ENCODE measurements around the gene HDGFL3.
"Not testable (repeated sequence)": the region's sequence is repeated elsewhere in the genome, so short reads cannot be mapped to it uniquely, and the experiment has no call there.

Gene HDGFL3

DNA sequence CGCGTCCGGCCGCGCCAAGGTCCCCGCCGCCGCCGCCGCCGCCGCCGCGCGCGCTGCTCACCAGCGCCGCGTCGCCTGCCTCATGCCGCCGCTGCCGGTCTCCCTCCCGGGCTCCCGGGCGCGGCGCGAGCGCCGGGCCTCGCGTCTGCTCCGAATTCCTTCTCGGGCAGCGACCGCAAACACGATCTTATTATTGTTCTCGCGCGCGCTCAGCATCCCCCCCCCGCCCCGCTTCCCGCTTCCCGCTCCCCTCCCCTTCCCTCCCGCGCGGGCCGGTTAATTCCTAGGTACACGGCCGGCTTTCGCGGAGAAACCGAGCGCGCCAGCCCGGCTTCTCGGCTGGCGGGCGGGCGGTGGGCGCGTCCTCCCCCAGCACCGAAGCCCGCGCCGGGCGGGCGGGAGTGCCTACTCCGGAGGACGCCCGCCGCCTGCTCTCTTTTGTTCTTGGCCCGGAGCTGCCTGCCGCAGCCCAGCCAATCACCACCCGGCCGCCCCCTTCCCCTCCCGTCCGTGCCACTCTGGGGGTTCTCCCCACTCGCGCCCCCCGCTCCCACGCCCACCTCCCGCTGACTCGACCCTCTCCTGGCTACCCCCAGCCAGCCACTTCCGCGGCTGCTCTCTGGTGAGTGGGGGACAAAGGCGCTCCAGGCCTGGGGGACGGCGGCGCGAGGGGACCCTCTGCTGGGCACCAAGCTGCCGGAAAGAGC, at the start of gene HDGFL3:
TSS of gene HDGFL3 (minus strand) at position 164 of the 707 bp plus-strand sequence. CDS start 409 bp downstream, outside the sequence.
- peak; percentile 76 for DNase-seq

DNA sequence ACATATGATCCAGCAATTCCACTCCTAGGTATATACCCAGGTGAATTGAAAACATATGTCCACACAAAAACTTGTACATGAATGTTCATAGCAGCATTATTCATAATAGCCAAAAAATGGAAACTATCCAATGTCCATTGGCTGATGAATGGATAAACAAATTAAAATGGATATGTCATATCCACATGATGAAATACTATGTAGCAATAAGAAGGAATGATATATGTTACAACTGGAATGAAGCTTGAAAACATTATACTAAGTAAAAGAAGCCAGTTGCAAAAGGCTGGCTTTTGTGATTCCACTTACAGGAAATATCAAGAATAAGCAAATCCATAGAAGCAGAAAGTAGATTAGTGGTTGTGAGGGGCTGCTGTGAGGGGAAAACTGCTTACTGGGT, 43.2 kb upstream of the HDGFL3 start:
- DNase-seq = no peak

DNA sequence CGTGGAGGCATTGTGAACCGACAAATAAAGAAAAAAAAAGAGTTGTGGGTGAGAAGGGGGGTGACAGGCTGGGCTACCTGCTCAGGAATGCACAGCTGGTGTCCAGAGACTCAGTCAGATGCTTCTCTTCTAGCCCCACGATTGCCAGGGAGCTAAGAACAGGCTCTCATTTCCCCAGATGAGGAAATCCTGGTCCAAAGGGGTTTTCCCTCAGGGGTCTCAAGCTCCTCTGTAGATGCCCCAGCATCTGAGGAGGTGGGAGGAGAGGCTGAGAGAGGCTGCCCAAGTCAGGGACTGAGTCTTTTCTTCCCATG, 41.4 kb upstream of the HDGFL3 start:
- no peak for DNase-seq

DNA sequence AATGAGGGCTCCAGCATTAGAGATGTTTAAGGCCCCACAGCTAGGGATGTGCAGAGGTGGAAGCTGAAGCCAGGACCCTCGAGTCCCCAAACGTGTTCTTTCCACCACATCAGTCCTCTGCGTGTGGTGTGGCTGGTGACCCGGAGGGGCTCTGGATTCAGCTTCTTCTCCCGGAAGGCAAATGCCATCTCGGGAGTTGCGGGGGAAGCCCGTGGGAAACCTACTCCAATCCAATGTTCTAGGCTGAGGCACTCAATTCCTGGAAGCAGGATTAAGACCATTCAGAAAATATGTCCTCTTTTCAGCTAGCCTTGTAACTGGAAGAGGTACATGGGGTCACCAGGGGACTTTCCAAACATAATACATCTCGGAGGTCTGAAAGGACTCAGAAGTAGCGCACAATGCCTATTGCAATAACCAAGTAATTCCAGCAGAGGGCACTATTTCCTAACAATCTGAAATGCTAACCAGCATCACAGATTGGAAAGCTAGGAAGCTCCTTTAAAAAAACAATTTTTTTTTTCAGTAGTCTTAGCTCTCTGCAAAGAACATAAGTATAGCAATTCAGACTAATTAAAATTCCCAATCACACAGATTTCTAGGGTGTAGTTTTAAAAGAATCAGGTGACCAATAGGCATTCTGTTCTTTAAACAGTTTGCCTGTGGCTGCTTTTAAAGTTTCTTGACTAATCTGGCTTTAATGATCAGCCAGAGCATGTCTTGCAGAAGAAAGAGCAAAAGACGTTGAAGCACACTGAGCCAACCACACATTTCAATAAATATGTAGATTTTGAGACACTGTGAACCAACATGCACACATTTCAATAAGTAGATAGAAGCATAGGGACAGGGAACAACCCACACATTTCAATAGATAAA, 40.8 kb upstream of the HDGFL3 start:
- peak; percentile 45 for DNase-seq

DNA sequence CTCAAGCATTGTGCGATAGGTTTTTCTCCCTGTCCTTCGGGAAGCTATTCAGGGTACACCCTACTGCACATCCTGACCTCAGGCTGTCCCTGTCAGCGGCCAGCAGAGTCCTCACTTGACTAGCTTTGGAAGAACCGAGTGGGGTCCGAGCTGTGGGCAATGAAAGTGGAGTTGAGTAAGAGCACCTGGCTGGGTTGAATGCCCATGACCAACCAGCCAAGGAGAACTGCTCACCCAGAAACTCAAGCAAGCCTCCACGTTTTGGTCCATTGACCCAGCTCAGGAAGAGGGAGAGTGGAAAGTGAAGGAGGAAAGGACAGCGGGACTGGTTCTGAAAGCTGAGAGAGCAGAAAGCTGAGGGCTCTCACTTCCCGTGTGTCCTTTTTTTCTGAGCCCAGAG, 36.0 kb upstream of the HDGFL3 start:
- no peak for DNase-seq

DNA sequence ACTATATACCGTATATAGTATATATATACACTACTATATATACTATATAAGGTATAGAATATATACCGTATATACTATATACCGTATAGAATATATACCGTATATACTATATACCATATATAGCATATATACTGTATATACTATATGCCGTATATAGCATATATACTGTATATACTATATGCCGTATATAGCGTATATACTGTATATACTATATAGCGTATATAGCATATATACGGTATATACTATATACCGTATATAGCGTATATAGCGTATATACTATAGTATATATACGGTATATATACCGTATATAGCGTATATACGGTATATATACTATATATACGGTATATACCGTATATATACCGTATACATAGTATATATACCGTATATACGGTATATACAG, 22.6 kb upstream of the HDGFL3 start:
- no peak for DNase-seq

DNA sequence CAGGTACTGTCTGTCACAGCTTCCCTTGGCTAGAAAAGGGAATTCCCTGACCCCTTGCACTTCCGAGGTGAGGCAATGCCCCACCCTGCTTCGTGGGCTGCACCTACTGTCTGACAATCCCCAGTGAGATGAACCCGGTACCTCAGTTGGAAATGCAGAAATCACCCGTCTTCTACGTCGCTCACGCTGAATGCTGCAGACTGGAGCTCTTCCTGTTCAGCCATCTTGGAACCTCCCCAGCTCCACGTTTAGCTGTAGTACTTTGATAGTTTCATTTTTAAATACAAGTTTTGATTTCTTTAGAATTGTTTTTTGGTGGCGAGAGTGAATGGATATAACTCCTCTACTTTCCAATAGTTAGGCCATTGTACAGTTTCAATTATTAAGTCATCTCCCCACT, 17.8 kb upstream of the HDGFL3 start:
- DNase-seq = peak; percentile 4

DNA sequence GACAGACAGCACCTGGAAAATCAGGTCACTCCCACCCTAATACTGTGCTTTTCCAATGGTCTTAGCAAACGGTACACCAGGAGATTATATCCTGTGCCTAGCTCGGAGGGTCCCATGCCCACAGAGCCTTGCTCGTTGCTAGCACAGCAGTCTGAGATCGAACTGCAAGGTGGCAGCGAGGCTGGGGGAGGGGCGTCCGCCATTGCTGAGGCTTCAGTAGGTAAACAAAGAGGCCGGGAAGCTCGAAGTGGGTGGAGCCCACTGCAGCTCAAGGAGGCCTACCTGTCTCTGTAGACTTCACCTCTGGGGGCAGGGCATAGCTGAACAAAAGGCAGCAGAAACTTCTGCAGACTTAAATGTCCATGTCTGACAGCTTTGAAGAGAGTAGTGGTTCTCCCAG, 14.2 kb upstream of the HDGFL3 start:
- DNase-seq = not testable (repeated sequence)

DNA sequence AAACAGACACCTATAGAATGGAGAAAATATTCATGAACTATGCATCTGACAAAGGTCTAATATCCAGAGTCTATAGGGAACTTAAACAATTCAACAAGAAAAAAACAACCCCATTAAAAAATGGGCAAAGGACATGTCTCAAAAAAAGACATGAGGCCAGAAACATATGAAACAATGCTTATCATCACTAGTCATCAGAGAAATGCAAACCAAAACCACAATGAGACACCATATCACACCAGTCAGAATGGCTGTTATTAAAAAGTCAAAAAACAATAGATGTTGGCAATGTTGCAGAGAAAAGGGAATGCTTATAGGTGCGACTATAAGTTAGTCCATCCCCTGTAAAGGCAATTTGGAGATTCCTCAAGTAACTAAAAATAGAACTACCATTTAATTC, 11.4 kb upstream of the HDGFL3 start:
- DNase-seq = no peak

DNA sequence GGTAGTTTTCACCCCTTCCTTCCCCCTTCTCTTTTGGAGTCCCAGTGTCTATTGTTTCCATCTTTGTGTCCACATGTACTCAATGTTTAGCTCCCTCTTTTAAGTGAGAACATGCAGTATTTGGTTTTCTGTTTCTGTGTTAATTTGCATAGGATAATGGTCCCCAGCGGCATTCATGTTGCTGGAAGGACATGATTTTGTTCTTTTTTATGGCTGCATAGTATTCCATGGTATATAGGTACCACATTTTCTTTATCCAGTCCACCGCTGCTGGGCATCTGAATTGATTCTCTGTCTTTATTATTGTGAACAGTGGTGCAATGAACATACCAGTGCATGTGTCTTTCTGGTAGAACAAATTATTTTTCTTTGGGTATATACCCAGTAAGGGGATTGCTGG, 7.7 kb upstream of the HDGFL3 start:
- DNase-seq = no peak

DNA sequence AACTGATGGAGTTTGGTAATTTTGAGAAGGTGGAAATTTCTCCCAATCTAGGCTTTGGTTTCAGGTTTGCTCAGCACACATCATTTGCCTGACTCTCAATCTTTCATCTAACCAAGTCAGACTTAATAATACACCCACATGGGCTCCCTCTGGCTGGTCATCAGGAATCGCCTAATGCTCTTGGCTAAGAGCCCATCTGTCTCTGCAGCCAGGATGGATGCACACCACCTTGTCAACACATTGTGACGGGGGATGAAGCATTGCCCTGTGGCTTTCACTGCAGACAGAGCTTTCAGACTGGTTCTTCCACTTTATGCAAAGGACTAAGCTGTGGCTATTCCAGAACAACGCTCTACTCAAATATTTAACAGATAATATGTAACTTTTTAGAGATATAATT, 3.0 kb upstream of the HDGFL3 start:
- DNase-seq = peak; percentile 78

DNA sequence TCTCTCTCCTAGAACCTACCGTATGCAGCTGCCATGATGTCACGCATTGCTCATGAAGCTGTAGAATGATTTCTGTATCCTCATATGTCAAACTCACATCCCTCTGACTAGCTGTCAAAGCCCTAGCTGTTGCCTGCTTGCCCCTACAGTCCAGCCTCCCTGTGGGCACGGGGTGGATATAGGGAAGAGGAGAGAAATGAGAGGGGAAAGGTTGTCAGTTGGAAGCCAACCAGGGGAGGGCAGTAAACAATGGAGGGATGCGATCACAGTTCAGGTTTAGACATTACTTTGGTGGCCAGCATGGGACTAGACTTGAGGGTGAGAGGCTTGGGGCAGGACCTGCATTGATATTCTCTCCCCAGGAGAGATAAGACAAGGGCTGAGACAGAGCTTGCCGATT, 1.7 kb upstream of the HDGFL3 start:
- DNase-seq = no peak

DNA sequence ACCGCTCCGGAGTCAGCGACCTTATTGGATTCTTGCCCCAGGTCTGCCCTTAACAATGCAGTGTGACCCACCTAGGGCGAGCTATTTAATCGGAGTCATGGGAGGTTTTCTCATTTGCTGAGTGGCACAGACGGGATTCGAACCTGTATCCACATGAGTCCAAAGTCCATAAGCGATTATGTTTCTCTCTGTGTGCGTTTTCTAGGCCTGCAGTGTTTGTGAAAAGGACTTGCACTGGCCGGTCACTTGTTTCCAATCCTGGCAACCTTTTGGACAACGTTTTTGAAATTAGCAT, 691 bp upstream of the HDGFL3 start:
- DNase-seq = peak; percentile 76

DNA sequence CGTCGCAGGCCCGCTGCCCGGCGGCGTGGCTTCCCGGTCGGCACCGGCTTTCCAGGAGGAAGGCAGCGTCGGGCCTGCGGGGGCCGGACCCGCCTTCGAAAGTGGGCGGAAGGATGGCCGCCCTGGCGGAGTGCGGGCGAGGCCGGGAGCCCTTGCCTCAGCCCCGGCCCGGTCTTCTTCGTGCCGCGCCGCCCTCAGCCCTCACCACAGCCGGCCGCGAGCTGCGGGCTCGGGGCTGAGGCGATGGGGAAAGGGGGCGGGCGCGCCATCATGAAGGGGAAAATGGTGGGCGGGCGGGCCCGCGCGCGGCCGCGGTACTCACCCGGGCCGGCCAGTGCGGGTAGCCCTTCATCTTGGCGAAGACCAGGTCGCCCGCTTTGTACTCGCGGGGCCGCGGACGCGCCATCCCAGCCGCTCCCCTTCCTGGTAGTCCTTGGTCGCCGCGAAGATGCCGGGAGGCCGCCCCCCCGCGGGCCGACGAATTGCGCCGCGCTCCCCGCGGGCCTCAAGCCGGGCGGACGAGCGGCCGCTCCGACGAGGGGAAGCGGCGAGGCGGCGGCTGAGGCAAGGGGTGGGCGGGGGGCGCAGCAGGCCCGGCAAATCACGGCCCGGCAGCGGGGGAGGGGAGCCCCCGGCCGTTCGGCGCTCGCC, 489 bp downstream of the HDGFL3 start:
- peak; percentile 71 for DNase-seq

DNA sequence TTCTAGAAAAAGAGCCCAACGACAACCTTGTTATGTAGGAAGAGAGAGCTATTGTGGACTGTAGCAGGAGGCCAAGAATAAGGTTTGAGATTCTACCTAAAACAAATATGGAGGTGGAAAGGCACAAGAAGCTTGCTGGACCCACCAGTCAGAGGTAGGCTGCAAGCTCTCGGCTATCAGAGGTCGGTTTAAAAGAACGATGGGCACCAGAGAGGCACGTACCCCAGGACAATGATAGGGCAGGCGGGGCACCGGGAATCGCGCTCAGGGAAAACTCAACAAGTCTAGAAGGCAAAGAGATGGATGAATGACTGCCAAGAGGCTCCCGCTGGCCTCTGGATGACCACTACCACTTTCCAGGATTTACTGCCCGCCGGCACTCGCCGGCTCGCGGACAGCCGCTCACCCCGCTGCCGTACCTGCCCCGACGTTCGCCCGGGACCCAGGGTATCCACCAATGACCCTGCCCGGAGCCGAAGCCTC, 1.1 kb downstream of the HDGFL3 start:
- peak; percentile 26 for DNase-seq

DNA sequence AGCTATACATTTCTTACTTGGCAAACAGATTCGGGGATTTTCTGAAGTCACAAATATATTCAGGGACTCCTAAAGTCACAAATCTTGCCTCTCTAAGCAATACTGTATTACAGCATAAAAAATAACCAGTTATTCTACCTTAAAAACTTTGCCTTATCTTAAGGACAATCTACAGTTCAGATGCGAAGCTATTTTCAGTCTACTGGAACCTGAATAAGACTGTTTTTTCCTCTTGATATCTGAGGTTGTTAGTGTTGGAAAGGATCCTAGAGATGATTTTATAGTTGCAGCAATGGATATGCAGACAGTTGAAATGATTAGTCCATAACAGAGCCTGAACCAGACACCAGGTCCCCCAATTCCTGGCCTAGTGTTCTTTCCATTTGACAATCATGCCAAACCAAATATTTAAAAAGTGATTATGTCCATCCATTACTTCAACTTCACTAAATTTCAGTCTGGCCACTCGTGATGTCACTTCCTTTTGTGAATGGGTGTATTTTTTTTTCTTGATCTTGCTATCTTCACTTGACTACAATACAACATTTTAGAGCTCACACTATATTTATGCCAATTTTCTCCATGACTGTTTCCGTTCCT, 1.8 kb downstream of the HDGFL3 start:
- DNase-seq = peak; percentile 60

DNA sequence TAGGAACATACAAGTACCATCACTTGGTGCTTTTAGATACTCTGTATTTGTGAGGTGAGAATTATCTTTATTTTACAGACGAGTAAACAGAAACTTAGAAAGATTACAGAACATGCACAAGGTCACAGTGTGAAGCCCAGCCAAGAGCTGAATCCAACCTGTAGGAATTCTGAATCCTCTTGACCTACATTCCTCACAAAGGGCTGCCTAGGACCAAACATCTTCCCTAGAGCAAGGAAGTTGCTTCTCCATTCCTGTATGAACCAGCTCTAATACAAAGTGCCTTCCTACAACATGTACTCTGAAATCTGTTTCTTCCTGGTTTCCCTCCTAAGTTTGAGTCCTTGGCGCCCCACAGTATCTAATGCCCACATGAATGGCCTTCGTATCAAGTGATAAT, 2.9 kb downstream of the HDGFL3 start:
- no peak for DNase-seq

DNA sequence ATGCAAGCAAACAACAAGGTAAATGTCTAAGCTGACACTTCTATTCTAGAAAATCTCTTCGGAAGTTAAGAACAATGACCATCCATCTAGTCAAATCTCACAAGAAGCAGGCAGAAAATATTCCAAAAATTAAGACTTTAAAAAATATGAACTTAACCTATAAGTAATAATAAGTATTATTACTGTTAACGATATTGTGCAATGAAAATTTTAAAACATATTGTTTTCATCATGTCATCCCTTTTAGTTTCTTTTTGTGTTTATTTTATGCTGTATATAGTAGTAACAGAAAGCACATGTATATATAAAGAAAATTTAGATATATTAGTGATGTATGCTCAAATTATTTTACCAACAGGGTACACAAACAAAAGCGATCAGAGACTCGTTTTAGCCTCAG, 4.1 kb downstream of the HDGFL3 start:
- DNase-seq = no peak

DNA sequence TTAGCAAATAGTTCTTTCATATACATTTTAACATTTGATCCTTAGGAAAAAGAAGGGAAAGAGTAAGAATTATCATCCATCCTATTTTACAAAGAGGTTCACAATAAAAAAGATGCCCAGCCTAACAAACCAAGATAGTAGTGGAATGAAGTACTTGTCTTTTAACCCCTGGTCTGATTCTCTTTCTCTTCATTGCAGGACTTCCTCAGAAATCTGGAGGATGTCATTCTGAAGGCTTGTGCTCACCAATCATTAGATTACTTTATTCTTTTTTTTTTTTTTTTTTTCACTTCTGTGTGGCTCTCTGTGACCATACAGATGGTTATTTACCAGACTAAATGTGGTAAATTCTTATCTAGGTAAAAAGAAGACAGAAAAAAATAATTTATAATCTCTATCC, 7.0 kb downstream of the HDGFL3 start:
- no peak for DNase-seq

DNA sequence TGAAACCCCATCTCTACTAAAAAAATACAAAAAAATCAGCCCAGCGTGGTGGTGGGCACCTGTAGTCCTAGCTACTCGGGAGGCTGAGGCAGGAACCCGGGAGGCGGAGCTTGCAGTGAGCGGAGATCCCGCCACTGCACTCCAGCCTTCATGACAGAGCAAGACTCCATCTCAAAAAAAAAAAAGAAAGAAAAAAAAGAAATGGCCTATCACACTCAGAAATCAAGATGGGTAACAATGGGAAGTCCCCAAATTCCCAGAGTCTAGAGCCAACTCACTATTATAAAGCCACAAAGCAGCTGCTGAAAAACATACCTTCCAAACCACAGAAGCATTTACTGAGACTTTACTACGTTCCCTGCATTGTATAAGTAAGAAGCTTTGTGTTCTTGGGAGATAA, 7.5 kb downstream of the HDGFL3 start:
- DNase-seq = no peak

DNA sequence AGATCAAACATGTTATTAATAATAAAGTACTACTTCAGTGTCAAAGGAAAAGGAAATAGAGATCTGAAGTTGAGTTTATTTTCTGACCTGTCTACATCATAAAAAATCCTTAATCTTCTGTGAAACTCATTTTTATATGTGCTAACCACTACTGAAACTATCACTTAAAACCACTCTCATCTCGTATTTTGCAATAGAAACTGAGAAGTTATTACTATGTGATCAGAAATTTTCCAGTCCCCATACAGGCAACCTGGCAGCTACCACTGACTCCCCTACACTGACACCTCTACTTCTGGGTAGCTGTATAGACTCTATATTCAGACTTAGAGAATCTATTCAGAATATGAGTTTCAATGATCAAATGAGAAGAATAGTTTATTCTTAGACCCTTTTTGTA, 8.3 kb downstream of the HDGFL3 start:
- DNase-seq = no peak

DNA sequence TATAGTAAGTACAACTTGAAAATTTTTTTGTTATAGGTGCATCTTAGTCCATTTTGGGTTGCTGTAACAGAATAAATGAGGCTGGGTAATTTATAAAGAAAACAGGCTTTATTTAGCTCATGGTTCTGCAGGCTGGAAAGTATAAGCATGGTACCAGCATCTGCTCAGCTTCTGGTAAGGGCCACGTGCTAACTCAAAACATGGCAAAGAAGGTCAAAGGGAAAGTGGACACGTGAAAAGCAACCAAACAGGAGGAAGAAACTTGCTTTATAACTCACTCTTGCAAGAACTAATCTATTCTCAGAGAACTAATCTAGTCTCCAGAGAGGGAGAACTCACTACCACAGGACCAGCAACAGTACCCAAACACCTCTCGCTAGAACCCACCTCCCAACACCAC, 9.1 kb downstream of the HDGFL3 start:
- no peak for DNase-seq

DNA sequence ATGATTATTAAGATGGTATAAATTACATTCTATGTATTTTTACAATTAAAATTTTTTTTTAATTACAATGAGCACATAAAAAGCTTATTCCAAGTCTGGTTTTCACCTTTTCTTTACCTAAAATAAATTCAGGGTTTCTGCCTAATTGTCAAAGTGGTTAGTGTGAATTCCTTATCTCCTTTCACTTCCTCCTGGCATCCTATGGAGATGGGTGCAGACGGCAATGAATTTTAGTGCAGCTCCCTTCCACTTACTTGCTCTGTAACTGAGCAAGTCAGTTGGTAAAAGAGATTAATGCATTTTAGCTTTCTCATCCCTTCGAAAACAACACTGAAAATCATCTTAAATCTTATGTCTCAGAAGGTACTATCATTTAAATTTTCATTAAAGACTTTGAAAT, 13.1 kb downstream of the HDGFL3 start:
- DNase-seq = no peak

DNA sequence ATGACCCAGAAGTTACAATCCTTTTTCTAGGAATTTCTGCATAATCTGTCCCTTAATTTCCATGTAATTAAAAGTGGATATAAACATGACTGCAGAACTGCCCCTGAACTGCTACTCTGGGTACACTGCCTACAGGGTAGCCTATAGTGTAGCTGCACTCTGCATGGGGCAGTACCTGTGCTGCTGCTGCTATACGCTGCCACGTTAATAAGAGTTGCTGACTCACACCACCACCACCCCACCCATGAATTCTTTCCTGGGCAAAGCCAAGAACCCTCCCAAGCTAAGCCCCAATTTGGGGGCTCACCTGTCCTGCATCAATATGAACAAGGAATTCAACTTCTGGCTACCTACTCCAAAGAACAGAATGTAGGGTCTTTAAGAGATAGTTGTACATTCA, 13.9 kb downstream of the HDGFL3 start:
- DNase-seq = no peak

All from NCI-H69 (cell line).